DND-41 (cell line): Measurements from ENCODE around the gene SPTBN5.

Source experiments
- ATAC-seq: fragments of 200-7000 bp; cut with Tn5 transposase; 3 replicates; pipeline ENCODE4 v1.9.1; 2021; ENCODE audit warnings: low read depth; ENCODE audit not compliant: insufficient read depth
- DNase-seq: peaks from one replicate; pipeline ENCODE4 v3.0.0-alpha.2; 2020
- H2AFZ ChIP-seq: 2 replicates; pipeline ENCODE4 v1.6.0; 2012; ENCODE audit warnings: low read depth, low read length
- H3K27ac ChIP-seq: 2 replicates; pipeline ENCODE4 v1.5.1; 2012; ENCODE audit warnings: low read length, inconsistent platforms
- H3K27me3 ChIP-seq: fragments of 200-600 bp; sonication (generic); 2 replicates; pipeline ENCODE4 v1.6.0; 2012; ENCODE audit warnings: low read length, mild to moderate bottlenecking, inconsistent platforms; ENCODE audit not compliant: insufficient read depth, poor library complexity
- H3K36me3 ChIP-seq: 2 replicates; pipeline ENCODE4 v1.5.1; 2012; ENCODE audit warnings: low read length, inconsistent platforms; ENCODE audit not compliant: insufficient read depth
- H3K4me1 ChIP-seq: 2 replicates; pipeline ENCODE4 v1.5.1; 2012; ENCODE audit warnings: mild to moderate bottlenecking, low read length; ENCODE audit not compliant: insufficient read depth
- H3K4me2 ChIP-seq: 2 replicates; pipeline ENCODE4 v1.6.0; 2012; ENCODE audit warnings: mild to moderate bottlenecking, moderate library complexity, low read length, inconsistent platforms; ENCODE audit not compliant: insufficient read depth
- H3K4me3 ChIP-seq, 2 experiments: fragments of 200-600 bp in 1 of 2; shearing (Covaris generic) in 1 of 2; 2 replicates each; pipeline ENCODE4 v1.5.1; 2012 to 2016; ENCODE audit warnings: inconsistent platforms in 2 of 2, low read length in 2 of 2, mild to moderate bottlenecking in 2 of 2, low read depth in 1 of 2, moderate library complexity in 1 of 2
- H3K79me2 ChIP-seq: 2 replicates; pipeline ENCODE4 v1.6.0; 2012; ENCODE audit warnings: low read length, inconsistent platforms; ENCODE audit not compliant: insufficient read depth
- H3K9ac ChIP-seq: 2 replicates; pipeline ENCODE4 v1.6.0; 2012; ENCODE audit warnings: low read depth, mild to moderate bottlenecking, inconsistent platforms, low read length, moderate library complexity
- H3K9me3 ChIP-seq: 2 replicates; pipeline ENCODE4 v1.5.1; 2012; ENCODE audit warnings: low read length, moderate library complexity, mild to moderate bottlenecking, inconsistent platforms; ENCODE audit not compliant: insufficient read depth, severe bottlenecking
- H4K20me1 ChIP-seq: 2 replicates; pipeline ENCODE4 v1.6.0; 2012; ENCODE audit warnings: low read length; ENCODE audit not compliant: insufficient read depth
- CTCF ChIP-seq: IDR thresholded peaks from 2 replicates; pipeline ENCODE4 v1.5.1; 2012; ENCODE audit warnings: borderline replicate concordance, low read length, moderate library complexity, mild to moderate bottlenecking; ENCODE audit not compliant: poor library complexity, severe bottlenecking; ENCODE audit errors: extremely low read depth
- EZH2 ChIP-seq: IDR thresholded peaks from 3 replicates; pipeline ENCODE4 v1.6.1; 2012; ENCODE audit warnings: borderline replicate concordance, low read depth, mild to moderate bottlenecking, moderate library complexity, low read length, inconsistent platforms; ENCODE audit not compliant: severe bottlenecking

SPTBN5 gene

GRCh38 chr15:41922353-41922752 is 28.5 kb upstream of the SPTBN5 start:
- no peaks in the 10 kb centered on the region for H4K20me1 ChIP-seq
- H3K4me3 ChIP-seq, result no peak overlapping the region
- H2AFZ ChIP-seq, result no peak overlapping the region
- H3K9me3 ChIP-seq, result no peaks in the 10 kb centered on the region
- H3K27me3 ChIP-seq, result no peaks in the 10 kb centered on the region
- H3K36me3 ChIP-seq, result no peaks in the 10 kb centered on the region
- H3K9ac ChIP-seq, result no peak overlapping the region
- DNase-seq, result no peak
- H3K27ac ChIP-seq, result no peak overlapping the region
- no peak for ATAC-seq
- TF ChIP-seq CTCF (no peak), EZH2 (no peak)
- no peak overlapping the region for H3K4me2 ChIP-seq
- no peaks in the 10 kb centered on the region for H3K79me2 ChIP-seq
- no peaks in the 10 kb centered on the region for H3K4me1 ChIP-seq

- TF ChIP-seq EZH2 (no peak), CTCF (no peak)
- no peaks in the 10 kb centered on the region for H3K4me1 ChIP-seq
- H2AFZ ChIP-seq, result no peak overlapping the region
- H3K9me3 ChIP-seq, result no peaks in the 10 kb centered on the region
- H3K4me3 ChIP-seq, result no peak overlapping the region
- H3K36me3 ChIP-seq, result no peaks in the 10 kb centered on the region
- no peaks in the 10 kb centered on the region for H3K27me3 ChIP-seq
- no peak for DNase-seq
- no peak overlapping the region for H3K4me2 ChIP-seq
- H3K9ac ChIP-seq, result no peak overlapping the region
- no peak overlapping the region for H3K27ac ChIP-seq
- ATAC-seq, result no peak
- no peaks in the 10 kb centered on the region for H3K79me2 ChIP-seq
- H4K20me1 ChIP-seq, result no peaks in the 10 kb centered on the region
Measured at GRCh38 chr15:41921639-41922038, 27.8 kb upstream of the SPTBN5 start.

- H3K36me3 ChIP-seq, result no peaks in the 10 kb centered on the region
- no peak for ATAC-seq
- H3K79me2 ChIP-seq, result no peaks in the 10 kb centered on the region
- H3K4me2 ChIP-seq, result no peak overlapping the region
- H3K9ac ChIP-seq, result no peak overlapping the region
- TF ChIP-seq CTCF (no peak), EZH2 (no peak)
- no peaks in the 10 kb centered on the region for H4K20me1 ChIP-seq
- no peaks in the 10 kb centered on the region for H3K9me3 ChIP-seq
- no peak overlapping the region for H3K27ac ChIP-seq
- no peak overlapping the region for H3K4me3 ChIP-seq
- H3K27me3 ChIP-seq, result no peaks in the 10 kb centered on the region
- no peaks in the 10 kb centered on the region for H3K4me1 ChIP-seq
- DNase-seq, result no peak
- H2AFZ ChIP-seq, result no peak overlapping the region
Measured at GRCh38 chr15:41921167-41921566, 27.3 kb upstream of the SPTBN5 start.
